ENCODE data around the gene MPZ. TPM values are rescaled to one million over a fixed set of nuclear protein-coding genes. Genes with fewer than 3 reads are reported as not detected.

The MPZ gene
- total and polyA plus RNA-seq, 9 of the 15 experiments (the other 6 are each of a cell fraction or from before 2014, with no cell fraction given): 0.22 to 16.6 (median 10.9) TPM

Other genes with a start within 250 kb of the MPZ start
Only the 7 nearest of the 22 such genes appear.
- 0.29 TPM in 1 of 2 replicates, not detected in the other for gene FCER1G, start 94.7 kb downstream of the MPZ start, total RNA-seq (2014; rRNA removed)
- not detected in 2 replicates for gene FCER1G, start 94.7 kb downstream of the MPZ start, total RNA-seq (2014; rRNA removed; fragmentation: Illumina TruSeq; extraction: Trizol)
- gene FCER1G, start 94.7 kb downstream of the MPZ start, total RNA-seq (2015; rRNA removed; fragmentation: Illumina TruSeq; extraction: Trizol): 0.69 and 0.98 TPM in 2 replicates
- 0.31 TPM in 1 of 2 replicates, not detected in the other for gene FCER1G, start 94.7 kb downstream of the MPZ start, total RNA-seq (2021)
- gene FCER1G, start 94.7 kb downstream of the MPZ start, polyA plus RNA-seq (2011; rRNA removed): 0.15 and 0.24 TPM in 2 replicates
- gene FCER1G, start 94.7 kb downstream of the MPZ start, polyA plus RNA-seq (2014; fragmentation: Illumina TruSeq; extraction: Trizol): 0.30 TPM in 1 of 2 replicates, not detected in the other
- gene FCER1G, start 94.7 kb downstream of the MPZ start, polyA plus RNA-seq (2014; fragmentation: Nextera tagmentation; extraction: Ambion mirVana): under 1 TPM; 0.31 to 0.46 TPM
- gene FCER1G, start 94.7 kb downstream of the MPZ start, polyA plus RNA-seq (2014; rRNA removed): 0.27 and 0.47 TPM in 2 replicates
- 0.41 TPM in 1 of 2 replicates, not detected in the other for gene APOA2, start 86.3 kb downstream of the MPZ start, total RNA-seq (2014; rRNA removed)
- gene APOA2, start 86.3 kb downstream of the MPZ start, total RNA-seq (2014; rRNA removed; fragmentation: Illumina TruSeq; extraction: Trizol): not detected in 2 replicates
- 0.54 TPM in 1 of 2 replicates, not detected in the other for gene APOA2, start 86.3 kb downstream of the MPZ start, total RNA-seq (2015; rRNA removed; fragmentation: Illumina TruSeq; extraction: Trizol)
- gene APOA2, start 86.3 kb downstream of the MPZ start, total RNA-seq (2021): 0.64 and 2.6 TPM in 2 replicates
- 0.50 TPM in 1 of 2 replicates, not detected in the other for gene APOA2, start 86.3 kb downstream of the MPZ start, polyA plus RNA-seq (2011; rRNA removed)
- gene APOA2, start 86.3 kb downstream of the MPZ start, polyA plus RNA-seq (2014; fragmentation: Illumina TruSeq; extraction: Trizol): 1.1 TPM in 1 of 2 replicates, not detected in the other
- 1 to 10 TPM in 1 of 2 experiments, under 1 TPM in 1; 0.93 to 1.6 TPM for gene APOA2, start 86.3 kb downstream of the MPZ start, polyA plus RNA-seq (2014; fragmentation: Nextera tagmentation; extraction: Ambion mirVana)
- not detected in 2 replicates for gene APOA2, start 86.3 kb downstream of the MPZ start, polyA plus RNA-seq (2014; rRNA removed)
- 21.9 and 27.6 TPM in 2 replicates for gene TOMM40L, start 83.9 kb downstream of the MPZ start, total RNA-seq (2014; rRNA removed)
- 27.7 and 29.2 TPM in 2 replicates for gene TOMM40L, start 83.9 kb downstream of the MPZ start, total RNA-seq (2014; rRNA removed; fragmentation: Illumina TruSeq; extraction: Trizol)
- gene TOMM40L, start 83.9 kb downstream of the MPZ start, total RNA-seq (2015; rRNA removed; fragmentation: Illumina TruSeq; extraction: Trizol): 24.2 and 25.2 TPM in 2 replicates
- 27.4 and 27.7 TPM in 2 replicates for gene TOMM40L, start 83.9 kb downstream of the MPZ start, total RNA-seq (2021)
- gene TOMM40L, start 83.9 kb downstream of the MPZ start, polyA plus RNA-seq (2011; rRNA removed): 18.9 and 20.2 TPM in 2 replicates
- 33.4 and 33.6 TPM in 2 replicates for gene TOMM40L, start 83.9 kb downstream of the MPZ start, polyA plus RNA-seq (2014; fragmentation: Illumina TruSeq; extraction: Trizol)
- 10 to 100 TPM in 1 of 2 experiments, 1 to 10 TPM in 1; 9.6 to 12.9 TPM for gene TOMM40L, start 83.9 kb downstream of the MPZ start, polyA plus RNA-seq (2014; fragmentation: Nextera tagmentation; extraction: Ambion mirVana)
- 27.5 and 34.9 TPM in 2 replicates for gene TOMM40L, start 83.9 kb downstream of the MPZ start, polyA plus RNA-seq (2014; rRNA removed)
- gene NR1I3, start 71.8 kb downstream of the MPZ start, total RNA-seq (2014; rRNA removed): not detected in 2 replicates
- gene NR1I3, start 71.8 kb downstream of the MPZ start, total RNA-seq (2014; rRNA removed; fragmentation: Illumina TruSeq; extraction: Trizol): not detected in 2 replicates
- gene NR1I3, start 71.8 kb downstream of the MPZ start, total RNA-seq (2015; rRNA removed; fragmentation: Illumina TruSeq; extraction: Trizol): not detected in 2 replicates
- not detected in 2 replicates for gene NR1I3, start 71.8 kb downstream of the MPZ start, total RNA-seq (2021)
- gene NR1I3, start 71.8 kb downstream of the MPZ start, polyA plus RNA-seq (2011; rRNA removed): not detected in 2 replicates
- gene NR1I3, start 71.8 kb downstream of the MPZ start, polyA plus RNA-seq (2014; fragmentation: Illumina TruSeq; extraction: Trizol): not detected in 2 replicates
- gene NR1I3, start 71.8 kb downstream of the MPZ start, polyA plus RNA-seq (2014; fragmentation: Nextera tagmentation; extraction: Ambion mirVana): under 1 TPM in 1 of 2 experiments, not detected in 1; 0.11 TPM
- not detected in 2 replicates for gene NR1I3, start 71.8 kb downstream of the MPZ start, polyA plus RNA-seq (2014; rRNA removed)
- gene PCP4L1, start 51.2 kb downstream of the MPZ start, total RNA-seq (2014; rRNA removed): not detected in 2 replicates
- gene PCP4L1, start 51.2 kb downstream of the MPZ start, total RNA-seq (2014; rRNA removed; fragmentation: Illumina TruSeq; extraction: Trizol): not detected in 2 replicates
- gene PCP4L1, start 51.2 kb downstream of the MPZ start, total RNA-seq (2015; rRNA removed; fragmentation: Illumina TruSeq; extraction: Trizol): not detected in 2 replicates
- not detected in 2 replicates for gene PCP4L1, start 51.2 kb downstream of the MPZ start, total RNA-seq (2021)
- not detected in 2 replicates for gene PCP4L1, start 51.2 kb downstream of the MPZ start, polyA plus RNA-seq (2011; rRNA removed)
- gene PCP4L1, start 51.2 kb downstream of the MPZ start, polyA plus RNA-seq (2014; fragmentation: Illumina TruSeq; extraction: Trizol): not detected in 2 replicates
- not detected for gene PCP4L1, start 51.2 kb downstream of the MPZ start, polyA plus RNA-seq (2014; fragmentation: Nextera tagmentation; extraction: Ambion mirVana)
- not detected in 2 replicates for gene PCP4L1, start 51.2 kb downstream of the MPZ start, polyA plus RNA-seq (2014; rRNA removed)
- 7.7 and 13.7 TPM in 2 replicates for gene SDHC, start 4.4 kb upstream of the MPZ start, total RNA-seq (2014; rRNA removed)
- 74.8 and 87.4 TPM in 2 replicates for gene SDHC, start 4.4 kb upstream of the MPZ start, total RNA-seq (2014; rRNA removed; fragmentation: Illumina TruSeq; extraction: Trizol)
- gene SDHC, start 4.4 kb upstream of the MPZ start, total RNA-seq (2015; rRNA removed; fragmentation: Illumina TruSeq; extraction: Trizol): 54.2 and 55.0 TPM in 2 replicates
- 161 and 178 TPM in 2 replicates for gene SDHC, start 4.4 kb upstream of the MPZ start, total RNA-seq (2021)
- gene SDHC, start 4.4 kb upstream of the MPZ start, polyA plus RNA-seq (2011; rRNA removed): 273 and 309 TPM in 2 replicates
- 249 and 293 TPM in 2 replicates for gene SDHC, start 4.4 kb upstream of the MPZ start, polyA plus RNA-seq (2014; fragmentation: Illumina TruSeq; extraction: Trizol)
- 100 to 1,000 TPM in 1 of 2 experiments, 10 to 100 TPM in 1; 99.8 to 198 TPM for gene SDHC, start 4.4 kb upstream of the MPZ start, polyA plus RNA-seq (2014; fragmentation: Nextera tagmentation; extraction: Ambion mirVana)
- gene SDHC, start 4.4 kb upstream of the MPZ start, polyA plus RNA-seq (2014; rRNA removed): 174 and 184 TPM in 2 replicates
- gene CFAP126, start 57.9 kb upstream of the MPZ start, total RNA-seq (2014; rRNA removed): not detected in 2 replicates
- gene CFAP126, start 57.9 kb upstream of the MPZ start, total RNA-seq (2014; rRNA removed; fragmentation: Illumina TruSeq; extraction: Trizol): not detected in 2 replicates
- not detected in 2 replicates for gene CFAP126, start 57.9 kb upstream of the MPZ start, total RNA-seq (2015; rRNA removed; fragmentation: Illumina TruSeq; extraction: Trizol)
- not detected in 2 replicates for gene CFAP126, start 57.9 kb upstream of the MPZ start, total RNA-seq (2021)
- not detected in 2 replicates for gene CFAP126, start 57.9 kb upstream of the MPZ start, polyA plus RNA-seq (2011; rRNA removed)
- not detected in 2 replicates for gene CFAP126, start 57.9 kb upstream of the MPZ start, polyA plus RNA-seq (2014; fragmentation: Illumina TruSeq; extraction: Trizol)
- gene CFAP126, start 57.9 kb upstream of the MPZ start, polyA plus RNA-seq (2014; fragmentation: Nextera tagmentation; extraction: Ambion mirVana): not detected
- gene CFAP126, start 57.9 kb upstream of the MPZ start, polyA plus RNA-seq (2014; rRNA removed): not detected in 2 replicates